ENCODE results near the gene COL28A1.

The COL28A1 gene

DNA sequence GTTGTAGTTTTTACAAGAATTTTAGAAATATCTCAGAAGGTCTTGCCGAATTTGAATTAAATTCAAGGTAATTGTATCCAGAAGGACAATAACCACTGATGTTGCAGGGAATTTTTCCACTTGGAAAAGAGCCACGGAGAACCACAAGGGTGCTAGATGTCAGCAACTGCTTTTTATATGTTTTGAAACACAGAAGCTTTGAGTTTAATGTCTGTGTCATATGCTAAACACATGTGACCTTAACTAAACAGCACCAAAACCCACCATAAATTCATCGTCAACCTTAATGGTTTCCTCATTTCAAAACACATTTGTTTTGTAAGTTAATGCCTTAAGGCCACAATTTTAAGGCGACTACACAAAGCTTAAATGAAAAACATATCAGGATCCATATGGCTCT lies 106.9 kb downstream of the COL28A1 start:
- H3K9ac ChIP-seq (ENCODE audit: low read depth, low read length), result no peak overlapping the region
- H2AFZ ChIP-seq (ENCODE audit: low read depth, low read length), result no peak overlapping the region
- H3K79me2 ChIP-seq (ENCODE audit: insufficient read depth, low read length), result no peaks in the 10 kb centered on the region
- H3K4me1 ChIP-seq (ENCODE audit: insufficient read depth, low read length), result peaks cover 9% of the 10 kb centered on the region; the same call in 1 of the 2 replicates
- H3K36me3 ChIP-seq (ENCODE audit: insufficient read depth, low read length), result no peaks in the 10 kb centered on the region
- no peak overlapping the region for H3K4me2 ChIP-seq (ENCODE audit: insufficient read depth, low read length)
- H3K4me3 ChIP-seq (ENCODE audit: low read depth in 1 of 2, low read length in 2 of 2), result no peak overlapping the region
- DNase-seq (no peak), ATAC-seq (ENCODE audit: insufficient read depth, low read depth) (no peak)
- no peaks in the 10 kb centered on the region for H3K9me3 ChIP-seq (ENCODE audit: insufficient read depth, low read length, severe bottlenecking)
- H3K27ac ChIP-seq (ENCODE audit: low read length), result no peak overlapping the region
- H4K20me1 ChIP-seq (ENCODE audit: insufficient read depth, low read length), result no peaks in the 10 kb centered on the region
- peaks cover 23% of the 10 kb centered on the region for H3K27me3 ChIP-seq (ENCODE audit: insufficient read depth, low read length, poor library complexity)
- no peak for TF ChIP-seq CTCF (IDR thresholded peaks at IDR 0.05; ENCODE audit: borderline replicate concordance, extremely low read depth, low read length, poor library complexity, severe bottlenecking)
- no peak for TF ChIP-seq EZH2 (IDR thresholded peaks at IDR 0.05; ENCODE audit: borderline replicate concordance, low read depth, low read length, severe bottlenecking)

- DNase-seq, result no peak
- no peaks in the 10 kb centered on the region for H3K9me3 ChIP-seq (ENCODE audit: insufficient read depth, low read length, severe bottlenecking)
- no peaks in the 10 kb centered on the region for H3K79me2 ChIP-seq (ENCODE audit: insufficient read depth, low read length)
- no peak overlapping the region for H3K9ac ChIP-seq (ENCODE audit: low read depth, low read length)
- H3K27ac ChIP-seq (ENCODE audit: low read length), result no peak overlapping the region
- no peaks in the 10 kb centered on the region for H3K36me3 ChIP-seq (ENCODE audit: insufficient read depth, low read length)
- peaks cover 11% of the 10 kb centered on the region; the same call in 1 of the 2 replicates for H3K4me1 ChIP-seq (ENCODE audit: insufficient read depth, low read length)
- H2AFZ ChIP-seq (ENCODE audit: low read depth, low read length), result no peak overlapping the region
- H3K27me3 ChIP-seq (ENCODE audit: insufficient read depth, low read length, poor library complexity), result peaks cover 21% of the 10 kb centered on the region
- no peak overlapping the region for H3K4me2 ChIP-seq (ENCODE audit: insufficient read depth, low read length)
- no peak for ATAC-seq (ENCODE audit: insufficient read depth, low read depth)
- no peaks in the 10 kb centered on the region for H4K20me1 ChIP-seq (ENCODE audit: insufficient read depth, low read length)
- H3K4me3 ChIP-seq (ENCODE audit: low read depth in 1 of 2, low read length in 2 of 2), result no peak overlapping the region
- no peak for TF ChIP-seq CTCF (IDR thresholded peaks at IDR 0.05; ENCODE audit: borderline replicate concordance, extremely low read depth, low read length, poor library complexity, severe bottlenecking)
- no peak for TF ChIP-seq EZH2 (IDR thresholded peaks at IDR 0.05; ENCODE audit: borderline replicate concordance, low read depth, low read length, severe bottlenecking)
Observed at GRCh38 chr7:7427363-7427762, 108.3 kb downstream of the COL28A1 start.

DNA sequence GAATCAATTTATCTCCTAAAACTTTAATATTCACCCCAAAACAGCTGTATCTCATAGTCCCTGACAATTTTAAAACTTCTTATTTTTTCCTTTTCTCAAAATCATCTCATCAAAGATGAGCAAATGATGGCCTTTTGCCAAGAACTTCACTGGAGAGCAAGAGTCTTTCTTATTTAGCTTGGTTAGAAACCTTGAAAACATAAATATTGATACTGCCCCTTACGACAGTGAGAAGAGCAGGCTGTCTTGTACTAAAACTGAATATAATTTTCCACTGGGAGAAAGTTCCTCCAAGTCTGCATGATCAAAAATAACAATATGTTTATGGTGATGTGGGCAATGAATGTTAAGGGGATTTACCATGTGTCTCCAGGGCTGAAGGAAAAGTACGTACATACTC lies 109.0 kb downstream of the COL28A1 start:
- no peak overlapping the region for H3K4me2 ChIP-seq (ENCODE audit: insufficient read depth, low read length)
- no peak overlapping the region for H3K9ac ChIP-seq (ENCODE audit: low read depth, low read length)
- ATAC-seq (ENCODE audit: insufficient read depth, low read depth) (no peak), DNase-seq (no peak)
- H3K4me3 ChIP-seq (ENCODE audit: low read depth in 1 of 2, low read length in 2 of 2), result no peak overlapping the region
- H4K20me1 ChIP-seq (ENCODE audit: insufficient read depth, low read length), result no peaks in the 10 kb centered on the region
- no peaks in the 10 kb centered on the region for H3K9me3 ChIP-seq (ENCODE audit: insufficient read depth, low read length, severe bottlenecking)
- H3K79me2 ChIP-seq (ENCODE audit: insufficient read depth, low read length), result no peaks in the 10 kb centered on the region
- TF ChIP-seq CTCF (IDR thresholded peaks at IDR 0.05; ENCODE audit: borderline replicate concordance, extremely low read depth, low read length, poor library complexity, severe bottlenecking) (no peak), EZH2 (IDR thresholded peaks at IDR 0.05; ENCODE audit: borderline replicate concordance, low read depth, low read length, severe bottlenecking) (no peak)
- peaks cover 18% of the 10 kb centered on the region for H3K27me3 ChIP-seq (ENCODE audit: insufficient read depth, low read length, poor library complexity)
- H3K27ac ChIP-seq (ENCODE audit: low read length), result no peak overlapping the region
- no peak overlapping the region for H2AFZ ChIP-seq (ENCODE audit: low read depth, low read length)
- H3K4me1 ChIP-seq (ENCODE audit: insufficient read depth, low read length), result peaks cover 11% of the 10 kb centered on the region; the same call in 1 of the 2 replicates
- no peaks in the 10 kb centered on the region for H3K36me3 ChIP-seq (ENCODE audit: insufficient read depth, low read length)

- no peak overlapping the region for H2AFZ ChIP-seq (ENCODE audit: low read depth, low read length)
- peaks cover 9% of the 10 kb centered on the region for H3K27me3 ChIP-seq (ENCODE audit: insufficient read depth, low read length, poor library complexity)
- H3K4me2 ChIP-seq (ENCODE audit: insufficient read depth, low read length), result no peak overlapping the region
- no peak overlapping the region for H3K9ac ChIP-seq (ENCODE audit: low read depth, low read length)
- DNase-seq, result no peak
- no peak for ATAC-seq (ENCODE audit: insufficient read depth, low read depth)
- no peak overlapping the region for H3K27ac ChIP-seq (ENCODE audit: low read length)
- no peaks in the 10 kb centered on the region for H4K20me1 ChIP-seq (ENCODE audit: insufficient read depth, low read length)
- H3K36me3 ChIP-seq (ENCODE audit: insufficient read depth, low read length), result no peaks in the 10 kb centered on the region
- peaks cover 11% of the 10 kb centered on the region; the same call in 1 of the 2 replicates for H3K4me1 ChIP-seq (ENCODE audit: insufficient read depth, low read length)
- H3K79me2 ChIP-seq (ENCODE audit: insufficient read depth, low read length), result no peaks in the 10 kb centered on the region
- TF ChIP-seq CTCF (IDR thresholded peaks at IDR 0.05; ENCODE audit: borderline replicate concordance, extremely low read depth, low read length, poor library complexity, severe bottlenecking) (no peak), EZH2 (IDR thresholded peaks at IDR 0.05; ENCODE audit: borderline replicate concordance, low read depth, low read length, severe bottlenecking) (no peak)
- no peaks in the 10 kb centered on the region for H3K9me3 ChIP-seq (ENCODE audit: insufficient read depth, low read length, severe bottlenecking)
- H3K4me3 ChIP-seq (ENCODE audit: low read depth in 1 of 2, low read length in 2 of 2), result no peak overlapping the region
Observed at GRCh38 chr7:7425321-7425720, 110.4 kb downstream of the COL28A1 start.
